Gastroesophageal sphincter (tissue), 4 donors: ENCODE results near the gene ZNF189. TPM values are rescaled to one million over a fixed set of nuclear protein-coding genes. Genes with fewer than 3 reads are reported as not detected.

ENCODE experiments used
- ATAC-seq: fragments of 150-250 bp; one replicate; pipeline ENCODE4 v1.9.1; 2016; ENCODE audit warnings: mild to moderate bottlenecking, moderate library complexity
- H3K27ac ChIP-seq, 4 donors: fragments of 200-600 bp; sonication (generic) in 3 of 4; 1 replicate in 3 of 4; 2 replicates in 1 of 4; pipeline ENCODE4 v1.5.1; 2016 to 2019
- H3K27me3 ChIP-seq: fragments of 200-600 bp; sonication (generic); one replicate; pipeline ENCODE4 v1.5.1; 2019
- H3K36me3 ChIP-seq, 2 donors: fragments of 200-600 bp; sonication (generic); one replicate each; pipeline ENCODE4 v1.5.1; 2019; ENCODE audit warnings: control low read depth in 1 of 2
- H3K4me1 ChIP-seq, 3 donors: fragments of 200-600 bp; sonication (generic); 1 replicate in 2 of 3; 2 replicates in 1 of 3; pipeline ENCODE4 v1.5.1; 2016 to 2019; ENCODE audit warnings: control low read depth in 2 of 3
- H3K4me3 ChIP-seq, 2 donors: fragments of 200-600 bp; sonication (generic); one replicate each; pipeline ENCODE4 v1.5.1; 2019; ENCODE audit warnings: mild to moderate bottlenecking in 1 of 2, moderate library complexity in 1 of 2
- H3K9me3 ChIP-seq, 3 donors: fragments of 200-600 bp; sonication (generic); one replicate each; pipeline ENCODE4 v1.5.1; 2017 to 2019; ENCODE audit warnings: control low read depth in 2 of 3
- CTCF ChIP-seq, 4 experiments: fragments of 200-600 bp in 2 of 4; fragments of 450-650 bp in 2 of 4; sonication (generic) in 1 of 4; IDR thresholded peaks; one replicate each; pipeline ENCODE4 v1.5.1; 2017 to 2019; ENCODE audit warnings: antibody characterized with exemption in 4 of 4, mild to moderate bottlenecking in 2 of 4, moderate library complexity in 2 of 4
- EP300 ChIP-seq: sonication (generic); formaldehyde crosslinking; IDR thresholded peaks from one replicate; pipeline ENCODE4 v1.6.1; 2017; ENCODE audit warnings: antibody characterized with exemption, mild to moderate bottlenecking
- POLR2A ChIP-seq, 2 donors: fragments of 450-650 bp; IDR thresholded peaks; one replicate each; pipeline ENCODE4 v1.6.1; 2017; ENCODE audit warnings: antibody characterized with exemption in 2 of 2, mild to moderate bottlenecking in 2 of 2, moderate library complexity in 1 of 2
- POLR2AphosphoS5 ChIP-seq: sonication (generic); formaldehyde crosslinking; IDR thresholded peaks from one replicate; pipeline ENCODE4 v1.6.1; 2017; ENCODE audit warnings: antibody characterized with exemption
- WGBS, 2 donors: methylation state at CpG; one replicate each; pipeline ENCODE4 v1.1.5; 2018; ENCODE audit warnings: low coverage in 1 of 2; 5-methylcytosine and 5-hydroxymethylcytosine counted together
- total RNA-seq, 4 donors: library from RNA; depleted of rRNA; stranded (reverse); fragments of >200 nt; gene quantifications; one replicate each; pipeline ENCODE4 v1.1.0, GENCODE V29; 2016

Gene ZNF189
- total RNA-seq, 4 donors from 2014 or later: 19.0 to 21.9 (median 20.5) TPM

- TF ChIP-seq CTCF (IDR thresholded peaks at IDR 0.05): no peak
- no peak for TF ChIP-seq EP300
- no peak for TF ChIP-seq POLR2AphosphoS5
- no peak for TF ChIP-seq POLR2A (IDR thresholded peaks at IDR 0.05)
- Histone ChIP-seq H3K4me1 (no peaks in the 10 kb centered on the region), H3K9me3 (no peaks in the 10 kb centered on the region), H3K27ac (no peak overlapping the region), H3K4me3 (no peak overlapping the region), H3K27me3 (no peaks in the 10 kb centered on the region), H3K36me3 (no peaks in the 10 kb centered on the region)
- WGBS, 2 donors: 69 to 74% methylated on average over 6 of the region's 7 CpGs
- no peak for ATAC-seq
Measured at GRCh38 chr9:101354765-101355708, 43.6 kb upstream of the ZNF189 start.

- no peaks in the 10 kb centered on the region for H3K36me3 ChIP-seq
- H3K4me1 ChIP-seq: no peaks in the 10 kb centered on the region
- ATAC-seq: no peak
- no peak overlapping the region for H3K4me3 ChIP-seq
- H3K27me3 ChIP-seq: no peaks in the 10 kb centered on the region
- TF ChIP-seq EP300 (no peak), POLR2AphosphoS5 (no peak), CTCF (IDR thresholded peaks at IDR 0.05) (no peak), POLR2A (IDR thresholded peaks at IDR 0.05) (no peak)
- H3K27ac ChIP-seq: no peak overlapping the region
- no peaks in the 10 kb centered on the region for H3K9me3 ChIP-seq
- WGBS, 2 donors: no CpG with 5 or more reads among the region's 1 CpG
Measured at GRCh38 chr9:101356619-101357018, 42.0 kb upstream of the ZNF189 start.

- no peak overlapping the region for H3K4me3 ChIP-seq
- WGBS, 2 donors: 38 to 50% methylated on average over 1 of the region's 1 CpG
- H3K36me3 ChIP-seq: no peaks in the 10 kb centered on the region
- no peaks in the 10 kb centered on the region for H3K9me3 ChIP-seq
- no peaks in the 10 kb centered on the region for H3K27me3 ChIP-seq
- H3K27ac ChIP-seq: no peak overlapping the region
- no peak for ATAC-seq
- H3K4me1 ChIP-seq: no peaks in the 10 kb centered on the region
- no peak for TF ChIP-seq POLR2A (IDR thresholded peaks at IDR 0.05)
Measured at GRCh38 chr9:101359679-101360078, 39.0 kb upstream of the ZNF189 start.

- Histone ChIP-seq H3K27ac (no peak overlapping the region), H3K9me3 (no peaks in the 10 kb centered on the region), H3K27me3 (no peaks in the 10 kb centered on the region), H3K4me3 (no peak overlapping the region), H3K4me1 (no peaks in the 10 kb centered on the region), H3K36me3 (no peaks in the 10 kb centered on the region)
- ATAC-seq: no peak
- TF ChIP-seq CTCF (IDR thresholded peaks at IDR 0.05): no peak
- no peak for TF ChIP-seq EP300
- no peak for TF ChIP-seq POLR2A (IDR thresholded peaks at IDR 0.05)
- no peak for TF ChIP-seq POLR2AphosphoS5
Measured at GRCh38 chr9:101360647-101361046, 38.0 kb upstream of the ZNF189 start.

- H3K4me1 ChIP-seq: no peaks in the 10 kb centered on the region
- WGBS, 2 donors: 89 to 93% methylated on average over 3 of the region's 5 CpGs
- H3K4me3 ChIP-seq: no peak overlapping the region
- no peaks in the 10 kb centered on the region for H3K36me3 ChIP-seq
- no peaks in the 10 kb centered on the region for H3K27me3 ChIP-seq
- no peak overlapping the region for H3K27ac ChIP-seq
- H3K9me3 ChIP-seq: no peaks in the 10 kb centered on the region
- ATAC-seq: no peak
- TF ChIP-seq POLR2A (IDR thresholded peaks at IDR 0.05) (no peak), POLR2AphosphoS5 (no peak), CTCF (IDR thresholded peaks at IDR 0.05) (no peak), EP300 (no peak)
Measured at GRCh38 chr9:101362450-101362849, 36.2 kb upstream of the ZNF189 start.
